IPS-NIHi7 (cell line): Measurements from ENCODE around the gene ATP11A.

Experiments used
- DNase-seq: peaks from one replicate; pipeline ENCODE4 v3.0.0; 2012; ENCODE audit warnings: mixed read lengths; ENCODE audit errors: extremely low spot score

ATP11A gene

GRCh38 chr13:112904436-112904960 is 214.7 kb downstream of the ATP11A start:
- no peak for DNase-seq

- no peak for DNase-seq
Measured at GRCh38 chr13:112905086-112905485, 215.2 kb downstream of the ATP11A start.

GRCh38 chr13:112905619-112905989 is 215.8 kb downstream of the ATP11A start:
- DNase-seq, result no peak

GRCh38 chr13:112905990-112906641 is 216.3 kb downstream of the ATP11A start:
- DNase-seq, result peak; percentile 89

GRCh38 chr13:112907286-112907685 is 217.4 kb downstream of the ATP11A start:
- no peak for DNase-seq

- no peak for DNase-seq
Measured at GRCh38 chr13:112907871-112908331, 218.1 kb downstream of the ATP11A start.

- no peak for DNase-seq
Measured at GRCh38 chr13:112908342-112908741, 218.5 kb downstream of the ATP11A start.

- no peak for DNase-seq
Measured at GRCh38 chr13:112910016-112910415, 220.2 kb downstream of the ATP11A start.

GRCh38 chr13:112910616-112911280 is 220.9 kb downstream of the ATP11A start:
- peak; percentile 10 for DNase-seq

- no peak for DNase-seq
Measured at GRCh38 chr13:112911285-112911701, 221.5 kb downstream of the ATP11A start.

- DNase-seq, result no peak
Measured at GRCh38 chr13:112911883-112912282, 222.0 kb downstream of the ATP11A start.

GRCh38 chr13:112912726-112913440 is 223.0 kb downstream of the ATP11A start:
- no peak for DNase-seq

GRCh38 chr13:112916296-112916695 is 226.5 kb downstream of the ATP11A start:
- DNase-seq, result no peak

- no peak for DNase-seq
Measured at GRCh38 chr13:112917056-112917664, 227.3 kb downstream of the ATP11A start.

- DNase-seq, result no peak
Measured at GRCh38 chr13:112917737-112918136, 227.9 kb downstream of the ATP11A start.

- no peak for DNase-seq
Measured at GRCh38 chr13:112918266-112918665, 228.4 kb downstream of the ATP11A start.

- DNase-seq, result no peak
Measured at GRCh38 chr13:112918746-112919145, 228.9 kb downstream of the ATP11A start.

- DNase-seq, result no peak
Measured at GRCh38 chr13:112923962-112924361, 234.1 kb downstream of the ATP11A start.

- DNase-seq, result no peak
Measured at GRCh38 chr13:112924365-112924764, 234.5 kb downstream of the ATP11A start.

- no peak for DNase-seq
Measured at GRCh38 chr13:112926003-112926402, 236.2 kb downstream of the ATP11A start.

GRCh38 chr13:112926993-112927392 is 237.2 kb downstream of the ATP11A start:
- DNase-seq, result no peak
